HepG2 (cell line): Measurements from ENCODE around the gene DOCK1. TPM values are rescaled to one million over a fixed set of nuclear protein-coding genes. Genes with fewer than 3 reads are reported as not detected.
A peak's percentile ranks its signal among the peaks of the same experiment; 100 is the strongest.

ENCODE experiments used
- ATAC-seq: fragments of 200-7000 bp; cut with Tn5 transposase; 3 replicates; pipeline ENCODE4 v1.9.1; 2020; ENCODE audit warnings: mild to moderate bottlenecking, moderate library complexity
- BruUV-seq: library from RNA; stranded (reverse); fragments of 400-500 nt; replicated peaks from 2 replicates; lab custom pipeline; 2021; lab: Mats Ljungman, UMichigan
- CTCF ChIA-PET: fragments of 300-600 bp; formaldehyde crosslinking; extraction: SDS; loops from one replicate; lab custom pipeline; 2021; ENCODE audit warnings: low total read pairs, inconsistent platforms, low intra/inter-chr PET ratio; lab: Yijun Ruan, JAX
- POLR2A ChIA-PET: fragments of 350-600 bp; sonication (Branson Sonifier 250); formaldehyde crosslinking; loops from one replicate; lab custom pipeline; 2020; ENCODE audit warnings: antibody characterized with exemption, inconsistent platforms; lab: Yijun Ruan, JAX
- DNase-seq: peaks from one replicate; pipeline ENCODE4 v3.0.0-alpha.2; 2015; ENCODE audit warnings: low spot score
- FAIRE-seq: peaks from 3 replicates; lab custom pipeline; 2011; peaks lifted over from hg19 to GRCh38; lab: Jason Lieb, UNC
- H2AFZ ChIP-seq: one replicate; pipeline ENCODE4 v1.6.1; 2011; ENCODE audit warnings: low read length, inconsistent platforms
- H3K27ac ChIP-seq: fragments of 300-600 bp; 3 replicates; pipeline ENCODE4 v1.8.0; 2011; ENCODE audit warnings: mixed run types, mild to moderate bottlenecking, mixed read lengths, low read length, inconsistent platforms; ENCODE audit not compliant: insufficient read depth; ENCODE audit errors: extremely low read length
- H3K27me3 ChIP-seq, 2 experiments: fragments of 200-600 bp in 1 of 2; 2 replicates in 1 of 2; 3 replicates in 1 of 2; pipeline versions ENCODE4 v1.6.0 to v1.8.0; 2011; ENCODE audit warnings: low read length in 2 of 2, mild to moderate bottlenecking in 2 of 2, moderate library complexity in 2 of 2, inconsistent platforms in 1 of 2; ENCODE audit not compliant: insufficient read depth in 2 of 2, control insufficient read depth in 1 of 2
- H3K36me3 ChIP-seq, 2 experiments: fragments of 200-600 bp in 1 of 2; replicated peaks in 1 of 2; 2 replicates in 1 of 2; 3 replicates in 1 of 2; pipeline versions ENCODE4 v1.5.1 to v1.8.0; 2011; ENCODE audit warnings: low read length in 2 of 2, inconsistent platforms in 1 of 2; ENCODE audit not compliant: insufficient read depth in 2 of 2, control insufficient read depth in 1 of 2
- H3K4me1 ChIP-seq: 2 replicates; pipeline ENCODE4 v1.5.1; 2012; ENCODE audit warnings: low read length, inconsistent platforms; ENCODE audit not compliant: insufficient read depth
- H3K4me2 ChIP-seq: 2 replicates; pipeline ENCODE4 v1.6.0; 2011; ENCODE audit warnings: low read depth, low read length, inconsistent platforms
- H3K4me3 ChIP-seq, 3 experiments: fragments of 200-600 bp in 1 of 3; sonication (generic), shearing (Covaris generic) in 1 of 3; replicated peaks in 1 of 3; 2 replicates each; pipeline ENCODE4 v1.5.1; 2011 to 2016; ENCODE audit warnings: low read length in 3 of 3, inconsistent platforms in 2 of 3, low read depth in 2 of 3, mild to moderate bottlenecking in 2 of 3, control low read depth in 1 of 3, mixed read lengths in 1 of 3; ENCODE audit not compliant: insufficient read depth in 1 of 3
- H3K79me2 ChIP-seq: one replicate; pipeline ENCODE4 v1.6.1; 2011; ENCODE audit warnings: low read length, inconsistent platforms; ENCODE audit not compliant: insufficient read depth
- H3K9ac ChIP-seq: 2 replicates; pipeline ENCODE4 v1.6.0; 2011; ENCODE audit warnings: mild to moderate bottlenecking, low read depth, low read length, inconsistent platforms; ENCODE audit not compliant: insufficient read depth
- H3K9me3 ChIP-seq: 2 replicates; pipeline ENCODE4 v1.5.1; 2012; ENCODE audit warnings: mild to moderate bottlenecking, low read length
- H4K20me1 ChIP-seq: 2 replicates; pipeline ENCODE4 v1.6.0; 2011; ENCODE audit warnings: inconsistent platforms, mild to moderate bottlenecking, low read length, moderate library complexity; ENCODE audit not compliant: insufficient read depth
- HNRNPK ChIP-seq: fragments of 200-400 bp; formaldehyde crosslinking; IDR thresholded peaks from 2 replicates; pipeline ENCODE4 v1.6.1; 2018; ENCODE audit warnings: low read length, low read depth, moderate library complexity, mild to moderate bottlenecking; ENCODE audit not compliant: poor library complexity, severe bottlenecking
- KAT2B ChIP-seq: fragments of 150-350 bp; IDR thresholded peaks from 2 replicates; pipeline ENCODE4 v1.6.1; 2014; ENCODE audit warnings: low read depth, low read length, borderline replicate concordance
- KDM2A ChIP-seq: sonication (generic); formaldehyde crosslinking; IDR thresholded peaks from 2 replicates; pipeline ENCODE4 v1.4.0; 2020; ENCODE audit warnings: low read depth, missing genetic modification reagents, borderline replicate concordance
- KDM4B ChIP-seq: sonication (generic); formaldehyde crosslinking; IDR thresholded peaks from 2 replicates; pipeline ENCODE4 v1.4.0; 2020; ENCODE audit warnings: missing genetic modification reagents
- MATR3 ChIP-seq: sonication (generic); formaldehyde crosslinking; IDR thresholded peaks from 2 replicates; pipeline ENCODE4 v1.4.0; 2020; ENCODE audit warnings: missing genetic modification reagents
- NFKBIZ ChIP-seq: IDR thresholded peaks from 2 replicates; pipeline ENCODE4 v1.6.1; 2018; ENCODE audit warnings: missing genetic modification reagents, missing compliant biosample characterization
- PCBP2 ChIP-seq: fragments of 200-400 bp; formaldehyde crosslinking; optimal IDR thresholded peaks from 2 replicates; pipeline ENCODE3; 2018; ENCODE audit warnings: low read length, low read depth; ENCODE audit not compliant: poor library complexity, severe bottlenecking
- PHB2 ChIP-seq: fragments of 450-650 bp; IDR thresholded peaks from 2 replicates; pipeline ENCODE4 v1.6.1; 2018; ENCODE audit not compliant: partially characterized antibody
- ZNF274 ChIP-seq: sonication (generic); formaldehyde crosslinking; IDR thresholded peaks from 2 replicates; pipeline ENCODE4 v1.5.1; 2020; ENCODE audit warnings: mild to moderate bottlenecking, missing genetic modification reagents
- ZNF557 ChIP-seq: sonication (generic); formaldehyde crosslinking; IDR thresholded peaks from 2 replicates; pipeline ENCODE4 v1.4.0; 2020; ENCODE audit warnings: missing genetic modification reagents
- ZNF563 ChIP-seq: sonication (generic); formaldehyde crosslinking; IDR thresholded peaks from 2 replicates; pipeline ENCODE4 v1.8.0; 2022; ENCODE audit warnings: mild to moderate bottlenecking, moderate library complexity, missing genetic modification reagents
- ZNF747 ChIP-seq: sonication (generic); formaldehyde crosslinking; IDR thresholded peaks from 2 replicates; pipeline ENCODE4 v1.8.1; 2023; ENCODE audit warnings: missing genetic modification reagents, mild to moderate bottlenecking, borderline replicate concordance
- WGBS: methylation state at CpG from one replicate; pipeline ENCODE4 v1.1.6; 2017; ENCODE audit warnings: low lambda C conversion rate; 5-methylcytosine and 5-hydroxymethylcytosine counted together
- in situ Hi-C: cut with HindIII; loops from 2 replicates; pipeline ENCODE4 v1.10.0; 2017; ENCODE audit warnings: low pct_unique_long_range_greater_than_20kb; ENCODE audit not compliant: extremely low pct_ligation_motif_present
- intact Hi-C: fragments of 100-400 bp; cut with micrococcal nuclease; formaldehyde crosslinking; loops from one replicate; pipeline ENCODE4 v1.10.0; 2022; ENCODE audit not compliant: unreplicated experiment
- polyA plus RNA-seq, 8 experiments: library from polyadenylated mRNA; depleted of rRNA in 3 of 8; stranded (reverse) in 7 of 8; unstranded in 1 of 8; fragments of >200 nt; fragmentation: Illumina TruSeq in 4 of 8; extraction: Trizol in 4 of 8; gene quantifications; 2 replicates each; pipeline versions ENCODE4 v1.2.1 to v1.2.3, GENCODE V29; 2011 to 2016; ENCODE audit warnings: low read depth in 4 of 8, missing spikeins in 1 of 8, mixed read lengths in 1 of 8; ENCODE audit not compliant: insufficient read depth in 1 of 8
- total RNA-seq, 5 experiments: library from RNA; depleted of rRNA; stranded (reverse); fragments of >200 nt; fragmentation: Illumina TruSeq; extraction: Trizol; gene quantifications; 2 replicates each; pipeline ENCODE4 v1.2.3, GENCODE V29; 2016; ENCODE audit warnings: low read depth in 1 of 5

DOCK1 gene
- total and polyA plus RNA-seq, 2 of the 13 experiments (the other 11 are each of a cell fraction or from before 2014, with no cell fraction given), result 8.3 to 25.5 TPM

DNA sequence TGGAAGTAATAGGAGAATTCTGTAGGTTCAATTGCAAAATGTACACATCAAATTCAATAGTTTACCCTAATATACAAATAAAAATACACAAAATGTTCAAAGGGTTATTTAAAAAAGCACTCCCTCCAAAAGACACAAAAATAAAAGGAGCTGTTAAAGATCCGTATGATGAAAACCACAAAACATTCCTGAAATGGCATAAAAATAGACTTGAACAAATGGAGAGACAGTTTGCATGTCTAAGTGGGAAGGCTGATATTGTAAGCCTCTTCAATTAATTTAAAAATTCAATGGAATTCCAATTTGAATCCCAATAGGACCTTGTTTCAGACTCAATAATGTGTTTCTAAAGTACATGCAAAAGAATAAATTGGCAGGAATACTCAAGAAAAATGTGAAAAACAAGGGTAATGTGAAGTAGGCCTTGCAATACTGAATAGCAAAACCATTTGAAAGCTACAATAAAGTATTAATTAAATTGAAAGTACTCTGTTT is 329.1 kb downstream of the DOCK1 start (continued):
- TF ChIP-seq ZNF747 (CRISPR knock-in tag), result no peak
- TF ChIP-seq ZNF563 (CRISPR knock-in tag), result no peak
- no peak for TF ChIP-seq PHB2
- TF ChIP-seq KDM4B (CRISPR knock-in tag), result no peak
- TF ChIP-seq ZNF557 (CRISPR knock-in tag), result no peak
- TF ChIP-seq KAT2B, result no peak
- no peak for TF ChIP-seq NFKBIZ (CRISPR knock-in tag)
- TF ChIP-seq, all 625 proteins: peak for 0

DNA sequence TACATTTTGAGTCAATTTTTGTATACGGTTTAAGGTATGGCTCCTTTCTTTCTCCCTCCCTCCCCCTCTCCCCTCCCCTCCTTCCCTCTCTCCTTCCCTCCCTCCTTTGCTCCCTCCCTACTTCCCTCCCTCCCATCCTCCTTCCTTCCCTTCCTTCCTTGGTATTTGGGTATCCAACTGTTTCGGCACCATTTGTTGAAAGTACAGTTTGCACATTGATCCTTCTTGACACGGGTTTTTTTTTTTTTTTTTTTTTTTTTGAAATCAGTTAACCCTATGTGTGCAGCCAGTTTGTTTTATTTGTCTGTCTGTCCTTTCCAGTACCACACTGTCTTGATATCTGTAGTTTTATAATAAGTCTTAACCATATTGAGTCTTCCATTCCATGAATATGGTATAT is 331.0 kb downstream of the DOCK1 start:
- ChIA-PET CTCF (no interaction called here), POLR2A (no interaction called here)
- no peaks in the 10 kb centered on the region for H3K4me1 ChIP-seq
- no peak for ATAC-seq
- no peaks in the 10 kb centered on the region for H3K79me2 ChIP-seq
- no peaks in the 10 kb centered on the region for H4K20me1 ChIP-seq
- in situ Hi-C loops, result loop anchor here (25.0 kb wide), 1 partner anchor 626 kb away; no protein-coding TSS in a partner anchor
- no peaks in the 10 kb centered on the region for H3K27me3 ChIP-seq
- TF ChIP-seq ZNF274 (CRISPR knock-in tag), result no peak
- no peak for TF ChIP-seq MATR3 (CRISPR knock-in tag)
- TF ChIP-seq KDM2A (CRISPR knock-in tag), result no peak
- TF ChIP-seq HNRNPK, result peak; percentile 80
- TF ChIP-seq PCBP2, result peak; percentile 70
- BruUV-seq, result no TSS peak
- no peak for FAIRE-seq
- H3K9me3 ChIP-seq, result no peaks in the 10 kb centered on the region
- intact Hi-C loops, result no loop called here
- no peak overlapping the region for H3K9ac ChIP-seq
- no peak for DNase-seq
- no peak overlapping the region for H3K4me3 ChIP-seq
- 71% methylated on average over 3 of the region's 3 CpGs for WGBS
- no peaks in the 10 kb centered on the region for H3K36me3 ChIP-seq
- H2AFZ ChIP-seq, result no peak overlapping the region
- H3K27ac ChIP-seq, result no peak overlapping the region
- H3K4me2 ChIP-seq, result no peak overlapping the region
